Endodermal cell (in vitro differentiated cells): ENCODE data around the gene KIAA0825. TPM values are rescaled to one million over a fixed set of nuclear protein-coding genes. Genes with fewer than 3 reads are reported as not detected.

ENCODE experiments used
- DNase-seq: peaks from one replicate; pipeline ENCODE4 v3.0.0-alpha.2; 2017
- H3K27ac ChIP-seq: 2 replicates; pipeline ENCODE4 v1.5.1; 2013; ENCODE audit warnings: mild to moderate bottlenecking, low read depth, low read length, moderate library complexity
- H3K27me3 ChIP-seq: 2 replicates; pipeline ENCODE4 v1.6.1; 2013; ENCODE audit warnings: mild to moderate bottlenecking, low read length, moderate library complexity; ENCODE audit not compliant: insufficient read depth, control insufficient read depth, poor library complexity, severe bottlenecking
- H3K36me3 ChIP-seq: 2 replicates; pipeline ENCODE4 v1.7.0; 2013; ENCODE audit warnings: mild to moderate bottlenecking, low read length, moderate library complexity; ENCODE audit not compliant: control insufficient read depth, insufficient read depth
- H3K4me1 ChIP-seq: one replicate; pipeline ENCODE4 v1.7.0; 2013; ENCODE audit warnings: low read length; ENCODE audit not compliant: control insufficient read depth, insufficient read depth
- H3K4me3 ChIP-seq: 2 replicates; pipeline ENCODE4 v1.5.1; 2013; ENCODE audit warnings: mild to moderate bottlenecking, low read length, moderate library complexity
- H3K9ac ChIP-seq: 2 replicates; pipeline ENCODE4 v1.6.1; 2013; ENCODE audit warnings: mild to moderate bottlenecking, low read length, moderate library complexity; ENCODE audit not compliant: poor library complexity, severe bottlenecking; ENCODE audit errors: extremely low read depth
- H3K9me3 ChIP-seq: 2 replicates; pipeline ENCODE4 v1.6.1; 2013; ENCODE audit warnings: mild to moderate bottlenecking, low read length, moderate library complexity; ENCODE audit not compliant: control insufficient read depth
- H3K27ac Mint-ChIP-seq: 2 replicates; pipeline ENCODE4 v1.8.0; 2020; ENCODE audit warnings: mixed read lengths
- H3K27me3 Mint-ChIP-seq: 2 replicates; pipeline ENCODE4 v1.8.0; 2021; ENCODE audit warnings: mild to moderate bottlenecking, mixed read lengths; ENCODE audit not compliant: insufficient read depth
- H3K36me3 Mint-ChIP-seq: 2 replicates; pipeline ENCODE4 v1.8.0; 2020; ENCODE audit warnings: low read depth, mixed read lengths
- H3K4me1 Mint-ChIP-seq: 2 replicates; pipeline ENCODE4 v1.8.0; 2020; ENCODE audit warnings: mixed read lengths
- H3K4me3 Mint-ChIP-seq: 2 replicates; pipeline ENCODE4 v1.8.0; 2020; ENCODE audit warnings: mild to moderate bottlenecking, moderate library complexity, mixed read lengths
- H3K9me3 Mint-ChIP-seq: 2 replicates; pipeline ENCODE4 v1.8.0; 2020; ENCODE audit warnings: mild to moderate bottlenecking, mixed read lengths
- CTCF ChIP-seq: fragments of 200-600 bp; sonication (generic); conservative IDR thresholded peaks from 2 replicates; pipeline ENCODE4 v1.5.0; 2021; ENCODE audit warnings: antibody characterized with exemption, mild to moderate bottlenecking
- WGBS, 2 experiments: methylation state at CpG; one replicate each; pipeline versions ENCODE4 v1.1.5 to v1.1.7; 2013; ENCODE audit warnings: missing lambda C conversion rate in 2 of 2, mixed read lengths in 1 of 2; ENCODE audit not compliant: insufficient coverage in 1 of 2, insufficient read length in 1 of 2; 5-methylcytosine and 5-hydroxymethylcytosine counted together
- total RNA-seq, 2 donors: library from RNA; stranded (reverse); fragmentation: NEBNext Ultra II Directional in 1 of 2; extraction: Animal tissue kit (Norgen Biotek cat#: 25700) in 1 of 2; gene quantifications; 2 replicates in 1 of 2; 3 replicates in 1 of 2; pipeline ENCODE4 v1.2.1, GENCODE V29; 2021

The KIAA0825 gene
- total RNA-seq, 2 donors from 2014 or later, result 2.6 to 3.1 TPM

DNA sequence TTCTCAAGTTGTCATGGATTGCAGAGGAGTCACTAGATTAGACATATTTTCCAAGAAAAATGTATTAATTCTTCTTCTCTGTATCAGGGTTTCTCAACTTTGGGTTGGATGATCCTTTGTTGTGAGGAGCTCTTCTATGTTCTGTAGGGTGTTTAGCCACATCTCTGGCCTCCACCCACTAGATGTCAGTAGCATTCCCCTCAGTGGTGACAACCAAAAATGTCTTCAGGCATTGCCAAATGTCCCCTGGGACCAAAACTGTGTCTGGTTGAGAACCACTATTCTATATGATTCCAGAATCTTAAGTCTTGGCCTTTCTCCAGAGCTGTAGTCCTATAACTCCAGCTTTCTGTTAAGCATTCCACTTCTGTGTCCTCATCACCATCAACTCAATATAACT is 220.9 kb downstream of the KIAA0825 start:
- Mint-ChIP-seq H3K27me3 (no peaks in the 10 kb centered on the region), H3K4me1 (peaks cover 4% of the 10 kb centered on the region), H3K36me3 (no peaks in the 10 kb centered on the region), H3K27ac (no peak overlapping the region), H3K4me3 (no peak overlapping the region), H3K9me3 (peaks cover 4% of the 10 kb centered on the region)
- no peak for DNase-seq
- Histone ChIP-seq H3K27ac (no peak overlapping the region), H3K4me3 (no peak overlapping the region), H3K4me1 (no peaks in the 10 kb centered on the region), H3K9me3 (peaks cover 8% of the 10 kb centered on the region), H3K27me3 (no peaks in the 10 kb centered on the region), H3K36me3 (no peaks in the 10 kb centered on the region), H3K9ac (no peak overlapping the region)
- peak; percentile 17 for TF ChIP-seq CTCF

GRCh38 chr5:94396687-94397086 is 221.7 kb downstream of the KIAA0825 start:
- no peak overlapping the region for H3K4me3 ChIP-seq
- no peak overlapping the region for H3K4me3 Mint-ChIP-seq
- H3K27me3 ChIP-seq, result no peaks in the 10 kb centered on the region
- H3K27ac Mint-ChIP-seq, result no peak overlapping the region
- TF ChIP-seq CTCF, result no peak
- H3K27ac ChIP-seq, result no peak overlapping the region
- no peaks in the 10 kb centered on the region for H3K4me1 ChIP-seq
- H3K4me1 Mint-ChIP-seq, result peaks cover 8% of the 10 kb centered on the region
- H3K9me3 Mint-ChIP-seq, result peaks cover 4% of the 10 kb centered on the region
- H3K36me3 Mint-ChIP-seq, result no peaks in the 10 kb centered on the region
- no peak for DNase-seq
- no peaks in the 10 kb centered on the region for H3K27me3 Mint-ChIP-seq
- peaks cover 8% of the 10 kb centered on the region for H3K9me3 ChIP-seq
- H3K36me3 ChIP-seq, result no peaks in the 10 kb centered on the region
- H3K9ac ChIP-seq, result no peak overlapping the region

GRCh38 chr5:94395468-94395867 is 222.9 kb downstream of the KIAA0825 start:
- H3K4me3 ChIP-seq, result no peak overlapping the region
- H3K27ac ChIP-seq, result no peak overlapping the region
- no peaks in the 10 kb centered on the region for H3K36me3 ChIP-seq
- peaks cover 13% of the 10 kb centered on the region for H3K4me1 Mint-ChIP-seq
- H3K36me3 Mint-ChIP-seq, result no peaks in the 10 kb centered on the region
- peaks cover 8% of the 10 kb centered on the region for H3K9me3 ChIP-seq
- H3K27me3 Mint-ChIP-seq, result no peaks in the 10 kb centered on the region
- 93 to 100% methylated on average over 1 of the region's 1 CpG for WGBS, 2 experiments
- no peak overlapping the region for H3K4me3 Mint-ChIP-seq
- no peak overlapping the region for H3K9ac ChIP-seq
- H3K27me3 ChIP-seq, result no peaks in the 10 kb centered on the region
- DNase-seq, result no peak
- peaks cover 4% of the 10 kb centered on the region for H3K9me3 Mint-ChIP-seq
- H3K27ac Mint-ChIP-seq, result no peak overlapping the region
- no peak for TF ChIP-seq CTCF
- H3K4me1 ChIP-seq, result no peaks in the 10 kb centered on the region
